Measurements from ENCODE around the gene KIF22.
"Not testable (repeated sequence)": the region's sequence is repeated elsewhere in the genome, so short reads cannot be mapped to it uniquely, and the experiment has no call there.

KIF22 gene

DNA sequence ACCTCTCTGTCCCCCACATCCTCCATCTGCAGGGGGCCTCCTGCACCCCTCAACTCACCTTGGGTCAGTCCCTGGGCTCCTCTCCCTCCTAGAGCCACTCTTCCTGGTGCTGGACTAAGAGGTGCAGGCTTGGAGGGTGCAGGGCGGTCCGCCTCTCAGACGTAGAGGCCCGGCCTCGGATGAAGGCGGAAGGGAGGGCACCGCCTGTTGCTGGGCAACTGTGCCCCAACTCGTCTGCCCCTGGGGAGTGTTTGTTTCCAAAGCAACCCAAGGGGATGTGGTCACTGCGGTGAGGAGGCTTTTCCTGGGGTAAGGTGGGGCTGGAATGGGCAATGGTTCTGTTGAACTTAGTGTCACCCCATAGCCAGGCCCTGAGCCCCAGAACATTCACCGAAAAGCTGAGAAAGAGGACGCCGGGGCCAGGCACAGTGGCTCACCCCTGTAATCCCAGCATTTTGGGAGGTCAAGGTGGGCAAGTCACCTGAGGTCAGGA lies 44.7 kb upstream of the KIF22 start, which contains the start of gene C16orf54:
TSS of gene C16orf54 (minus strand) at position 138 of the 493 bp plus-strand sequence. CDS start 1,039 bp downstream, outside the sequence.
- no peak within 1 kb of the TSS for H3K4me3 ChIP-seq (ENCODE audit: low read depth, low read length)
- DNase-seq (ENCODE audit: low read depth), result no peak
- TF ChIP-seq, protein P1, sequence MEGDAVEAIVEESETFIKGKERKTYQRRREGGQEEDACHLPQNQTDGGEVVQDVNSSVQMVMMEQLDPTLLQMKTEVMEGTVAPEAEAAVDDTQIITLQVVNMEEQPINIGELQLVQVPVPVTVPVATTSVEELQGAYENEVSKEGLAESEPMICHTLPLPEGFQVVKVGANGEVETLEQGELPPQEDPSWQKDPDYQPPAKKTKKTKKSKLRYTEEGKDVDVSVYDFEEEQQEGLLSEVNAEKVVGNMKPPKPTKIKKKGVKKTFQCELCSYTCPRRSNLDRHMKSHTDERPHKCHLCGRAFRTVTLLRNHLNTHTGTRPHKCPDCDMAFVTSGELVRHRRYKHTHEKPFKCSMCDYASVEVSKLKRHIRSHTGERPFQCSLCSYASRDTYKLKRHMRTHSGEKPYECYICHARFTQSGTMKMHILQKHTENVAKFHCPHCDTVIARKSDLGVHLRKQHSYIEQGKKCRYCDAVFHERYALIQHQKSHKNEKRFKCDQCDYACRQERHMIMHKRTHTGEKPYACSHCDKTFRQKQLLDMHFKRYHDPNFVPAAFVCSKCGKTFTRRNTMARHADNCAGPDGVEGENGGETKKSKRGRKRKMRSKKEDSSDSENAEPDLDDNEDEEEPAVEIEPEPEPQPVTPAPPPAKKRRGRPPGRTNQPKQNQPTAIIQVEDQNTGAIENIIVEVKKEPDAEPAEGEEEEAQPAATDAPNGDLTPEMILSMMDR (IDR thresholded peaks at IDR 0.05; ENCODE audit: control insufficient read depth, extremely low read depth, insufficient read depth), result no peak

DNA sequence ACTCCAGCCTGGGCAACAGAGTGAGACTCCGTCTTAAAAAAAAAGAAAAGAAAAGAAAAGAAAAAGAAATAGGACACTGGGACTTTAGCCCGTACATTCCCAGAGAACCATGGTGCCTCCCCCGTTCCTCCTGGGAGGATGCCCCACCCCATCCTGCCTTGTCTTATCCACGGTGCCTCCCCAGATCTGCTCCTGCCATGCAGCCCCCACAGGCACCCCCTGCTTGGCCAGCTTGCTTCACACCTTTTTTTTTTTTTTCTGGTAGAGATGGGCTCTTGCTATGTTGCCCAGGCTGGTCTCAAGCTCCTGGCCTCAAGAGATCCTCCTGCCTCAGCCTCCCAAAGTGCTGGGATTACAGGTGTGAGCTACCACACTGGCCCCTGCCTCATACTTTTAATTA lies 44.0 kb upstream of the KIF22 start:
- not testable (repeated sequence) for DNase-seq (ENCODE audit: low read depth); H3K4me3 ChIP-seq (ENCODE audit: low read depth, low read length)

DNA sequence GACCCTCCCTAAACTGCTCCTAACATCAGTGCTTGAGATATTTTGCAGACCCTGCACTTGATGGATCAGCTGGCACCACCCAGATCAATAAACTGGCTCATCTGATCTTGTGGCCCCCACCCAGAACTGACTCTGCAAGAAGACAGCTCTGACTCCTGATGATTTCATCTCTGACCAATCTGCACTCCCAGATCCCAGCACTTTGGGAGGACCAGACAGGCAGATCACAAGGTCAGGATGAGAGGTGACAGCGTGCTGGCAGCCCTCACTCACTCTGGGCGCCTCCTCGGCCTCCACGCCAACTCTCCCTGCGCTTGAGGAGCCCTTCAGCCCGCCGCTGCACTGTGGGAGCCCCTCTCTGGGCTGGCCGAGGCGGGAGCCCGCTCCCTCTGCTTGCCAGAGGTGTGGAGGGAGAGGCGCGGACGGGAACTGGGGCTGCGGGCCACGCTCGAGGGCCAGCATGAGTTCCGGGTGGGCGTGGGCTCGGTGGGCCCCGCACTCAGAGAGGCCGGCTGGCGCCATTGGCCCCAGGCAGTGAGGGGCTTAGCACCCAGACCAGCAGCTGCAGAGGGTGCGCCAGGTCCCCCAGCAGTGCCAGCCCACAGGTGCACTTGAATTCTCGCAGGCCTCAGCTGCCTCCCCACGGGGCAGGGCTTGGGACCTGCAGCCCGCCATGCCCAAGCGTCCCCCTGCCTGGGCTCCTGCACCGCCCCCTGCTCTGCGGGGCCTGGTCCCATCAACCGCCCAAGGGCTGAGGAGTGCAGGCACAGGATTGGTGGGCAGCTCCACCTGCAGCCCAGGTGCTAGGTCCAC lies 42.4 kb upstream of the KIF22 start:
- TF ChIP-seq, protein P1 (IDR thresholded peaks at IDR 0.05; ENCODE audit: control insufficient read depth, extremely low read depth, insufficient read depth), result no peak
- DNase-seq (ENCODE audit: low read depth), result no peak
- no peak overlapping the region for H3K4me3 ChIP-seq (ENCODE audit: low read depth, low read length)

DNA sequence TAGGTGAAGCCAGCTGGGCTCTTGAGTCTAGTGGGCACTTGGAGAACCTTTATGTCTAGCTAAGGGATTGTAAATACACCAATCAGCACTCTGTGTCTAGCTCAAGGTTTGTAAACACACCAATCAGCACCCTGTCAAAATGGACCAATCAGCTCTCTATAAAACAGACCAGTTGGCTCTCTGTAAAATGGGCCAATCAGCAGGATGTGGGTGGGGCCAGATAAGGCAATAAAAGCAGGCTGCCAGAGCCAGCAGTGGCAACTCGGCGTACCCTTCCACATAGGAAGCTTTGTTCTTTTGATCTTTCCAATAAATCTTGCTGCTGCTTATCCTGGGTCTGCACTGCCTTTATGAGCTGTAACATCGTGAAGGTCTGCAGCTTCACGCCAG lies 41.8 kb upstream of the KIF22 start:
- DNase-seq (ENCODE audit: low read depth); H3K4me3 ChIP-seq (ENCODE audit: low read depth, low read length): not testable (repeated sequence)

DNA sequence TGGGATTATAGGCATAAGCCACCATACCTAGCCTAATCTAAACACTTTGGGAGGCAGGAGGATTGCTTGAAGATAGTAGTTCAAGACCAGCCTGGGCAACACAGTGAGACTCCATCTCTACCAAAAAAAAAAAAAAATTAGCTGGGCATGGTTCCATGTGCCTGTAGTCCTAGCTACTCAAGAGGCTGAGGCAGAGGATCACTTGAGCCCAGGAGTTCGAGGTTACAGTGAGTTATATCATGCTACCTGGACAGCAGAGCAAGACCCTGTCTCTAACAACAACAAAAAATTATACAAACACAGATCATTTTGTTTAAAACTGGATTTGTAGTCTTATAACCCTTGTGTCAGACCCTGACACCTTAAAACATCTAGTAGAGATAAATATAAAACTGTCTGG lies 37.0 kb upstream of the KIF22 start:
- TF ChIP-seq, protein P1 (IDR thresholded peaks at IDR 0.05; ENCODE audit: control insufficient read depth, extremely low read depth, insufficient read depth), result no peak
- no peak overlapping the region for H3K4me3 ChIP-seq (ENCODE audit: low read depth, low read length)
- no peak for DNase-seq (ENCODE audit: low read depth)

DNA sequence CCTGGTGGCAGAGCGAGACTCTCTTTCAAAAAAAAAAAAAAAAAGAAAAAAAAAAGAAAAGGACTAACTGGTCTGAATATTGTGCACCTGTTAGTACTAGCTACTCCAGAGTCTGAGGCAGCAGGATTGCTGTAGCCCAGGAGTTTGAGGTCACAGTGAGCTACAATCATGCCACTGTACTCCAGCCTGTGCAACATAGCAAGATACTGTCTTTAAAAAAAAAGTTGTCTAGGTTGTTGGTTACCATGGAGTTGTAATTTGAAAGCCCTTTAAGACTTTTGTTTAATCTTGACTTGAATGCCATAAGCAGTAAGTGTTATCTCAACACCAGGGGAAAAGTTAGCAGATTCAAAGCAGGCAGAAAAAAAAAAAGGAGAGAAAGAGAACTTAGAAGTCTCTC lies 33.9 kb upstream of the KIF22 start:
- DNase-seq (ENCODE audit: low read depth), result no peak

DNA sequence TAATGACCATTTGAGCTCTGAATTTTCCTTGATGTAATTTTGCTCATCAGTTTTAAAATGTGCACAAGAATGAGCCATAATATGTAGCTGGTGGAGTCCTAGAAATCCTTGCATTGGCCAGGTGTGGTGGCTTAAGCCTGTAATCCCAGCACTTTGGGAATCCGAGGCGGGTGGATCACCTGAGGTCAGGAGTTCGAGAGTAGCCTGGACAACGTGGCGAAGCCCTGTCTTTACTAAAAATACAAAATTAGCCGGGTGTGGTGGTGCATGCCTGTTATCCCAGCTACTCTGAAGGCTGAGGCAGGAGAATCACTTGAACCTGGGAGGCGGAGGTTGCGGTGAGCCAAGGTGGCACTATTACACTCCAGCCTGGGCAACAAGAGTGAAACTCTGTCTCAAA lies 33.5 kb upstream of the KIF22 start:
- not testable (repeated sequence) for DNase-seq (ENCODE audit: low read depth)

More for the DNA sequence above, 33.9 kb upstream of the KIF22 start:
- TF ChIP-seq, protein P1 (IDR thresholded peaks at IDR 0.05; ENCODE audit: control insufficient read depth, extremely low read depth, insufficient read depth), result no peak
- no peak overlapping the region for H3K4me3 ChIP-seq (ENCODE audit: low read depth, low read length)

DNA sequence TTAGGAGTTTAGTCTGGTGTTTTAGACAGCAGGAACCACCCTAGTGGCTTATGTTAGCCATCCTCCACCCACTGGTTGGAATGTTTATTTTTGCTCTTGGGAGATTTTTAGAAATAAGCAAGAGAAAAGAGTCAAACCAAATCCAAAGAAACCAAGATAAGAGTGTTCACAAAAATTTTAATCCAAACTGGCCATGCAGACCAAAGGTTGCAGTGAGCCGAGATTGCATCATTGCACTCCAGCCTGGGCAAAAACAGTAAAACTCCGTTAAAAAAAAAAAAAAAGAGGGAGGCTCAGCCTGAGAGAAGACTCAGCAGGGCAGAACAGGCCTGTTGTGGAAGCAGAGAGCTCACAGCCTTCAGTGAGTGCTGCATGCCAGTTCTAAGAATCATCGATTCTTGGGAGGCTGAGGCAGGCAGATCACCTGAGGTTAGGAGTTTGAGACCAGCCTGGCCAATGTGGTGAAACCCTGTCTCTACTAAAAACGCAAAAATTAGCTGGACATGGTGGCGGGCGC lies 32.5 kb upstream of the KIF22 start:
- H3K4me3 ChIP-seq (ENCODE audit: low read depth, low read length), result no peak overlapping the region
- TF ChIP-seq, protein P1 (IDR thresholded peaks at IDR 0.05; ENCODE audit: control insufficient read depth, extremely low read depth, insufficient read depth), result no peak
- no peak for DNase-seq (ENCODE audit: low read depth)

More for the DNA sequence above, 33.5 kb upstream of the KIF22 start:
- not testable (repeated sequence) for H3K4me3 ChIP-seq (ENCODE audit: low read depth, low read length)
